ENCODE results near the gene SPNS3.

The SPNS3 gene

DNA sequence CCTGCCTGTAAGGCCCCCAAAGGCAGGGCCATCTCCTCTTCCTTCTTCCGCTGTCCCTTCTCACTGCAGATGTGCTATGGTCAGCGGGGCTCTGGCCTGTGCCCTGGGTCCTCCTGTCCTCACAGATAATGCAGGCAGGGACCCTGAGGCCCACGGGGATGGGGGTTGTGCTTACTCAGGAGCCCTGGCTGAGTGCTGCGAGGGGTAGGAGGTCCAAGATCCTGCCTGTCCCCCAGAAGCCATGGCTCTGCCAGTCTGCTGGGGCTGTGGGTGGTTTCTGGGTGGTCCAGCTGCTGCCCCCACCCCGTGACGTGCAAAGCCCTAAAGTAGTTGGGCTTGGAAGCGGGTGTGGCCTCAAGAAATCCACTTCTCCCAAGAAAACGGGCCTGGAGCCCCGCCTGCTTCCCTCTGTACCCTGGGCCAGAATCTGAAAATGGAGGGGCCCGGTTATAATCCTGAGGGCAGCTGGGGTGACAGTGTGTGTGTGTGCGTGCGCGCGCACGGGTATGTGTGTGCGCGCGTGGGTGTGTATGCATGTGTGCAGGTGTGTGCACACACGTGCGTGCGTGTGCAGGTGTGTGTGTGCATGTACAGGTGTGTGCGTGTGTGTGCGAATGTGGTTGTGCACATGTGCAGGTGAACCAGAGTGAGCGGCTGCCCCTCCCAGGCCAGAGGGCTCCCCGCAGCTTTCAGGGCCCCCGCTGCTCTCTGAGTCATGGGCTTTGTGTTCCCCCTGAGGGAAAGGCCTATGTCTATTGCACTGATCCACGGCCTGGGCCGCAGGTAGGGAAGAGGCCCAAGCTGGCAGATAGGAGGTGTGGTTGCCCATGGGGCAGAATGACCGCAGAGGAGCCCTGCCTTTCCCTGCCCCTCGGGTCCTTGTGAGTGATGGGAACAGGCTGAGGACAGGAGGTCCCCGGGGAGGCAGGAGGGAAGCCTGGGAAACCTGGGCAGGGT is 78.7 kb downstream of the SPNS3 start:
- no peak overlapping the region for H3K4me3 ChIP-seq
- peaks cover 54% of the 10 kb centered on the region for H4K20me1 ChIP-seq
- no peak for TF ChIP-seq Cebpa-rat (IDR thresholded peaks at IDR 0.05)
- no peak overlapping the region for H3K9ac ChIP-seq
- 0 out of 2 replicates have a peak overlapping the region, but pooled peaks have one; percentile 55 for H3K27ac ChIP-seq
- H3K27me3 ChIP-seq: no peaks in the 10 kb centered on the region
- peaks cover 69% of the 10 kb centered on the region for H3K4me1 ChIP-seq
- H3K36me3 ChIP-seq: no peaks in the 10 kb centered on the region
- no peak overlapping the region for H3K4me2 ChIP-seq
- H3K9me3 ChIP-seq: no peaks in the 10 kb centered on the region

DNA sequence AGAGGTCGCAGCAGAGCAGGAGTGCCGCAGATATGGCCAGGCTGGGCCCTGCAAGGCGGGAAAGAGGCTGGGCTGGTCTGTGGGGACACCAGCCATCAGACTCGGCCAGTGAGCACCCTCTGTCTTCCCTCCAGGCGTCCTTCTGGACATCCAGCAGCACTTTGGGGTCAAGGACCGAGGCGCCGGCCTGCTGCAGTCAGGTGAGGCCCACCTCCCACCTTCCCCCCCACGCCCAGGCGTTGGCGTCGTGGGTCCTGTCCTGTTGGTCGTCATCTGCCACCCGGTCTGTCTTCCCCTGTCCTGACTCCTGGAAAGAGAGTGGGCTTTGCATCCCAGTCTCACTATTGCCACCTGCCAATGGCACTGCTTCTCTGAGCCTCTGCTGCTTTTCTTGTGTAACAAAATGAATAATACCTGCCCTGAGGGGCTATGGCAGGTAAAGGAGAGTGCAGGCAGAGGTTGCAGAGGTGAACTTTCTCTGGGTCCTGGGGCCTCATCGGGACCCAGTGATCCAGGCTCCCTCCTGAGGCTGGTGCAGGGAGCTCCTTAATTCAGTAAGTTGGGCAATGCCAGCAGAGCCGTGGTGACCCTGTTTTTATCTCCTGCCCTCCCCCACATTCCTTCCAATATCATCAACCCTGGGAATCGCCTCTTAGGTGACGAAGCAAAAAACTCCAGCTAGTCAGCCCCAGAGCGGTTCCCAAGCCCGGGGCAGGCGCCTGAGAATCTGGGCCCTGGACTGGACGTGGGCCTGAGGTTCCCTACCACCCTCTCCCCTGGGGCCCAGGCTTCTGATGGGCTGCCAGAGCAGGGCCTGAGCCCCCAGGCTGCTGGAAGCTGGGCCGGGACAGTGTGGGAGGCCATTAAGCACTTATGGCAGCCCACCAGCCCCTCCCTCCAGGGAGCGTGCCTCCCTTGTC is 79.6 kb downstream of the SPNS3 start:
- Histone ChIP-seq H3K4me2 (no peak overlapping the region), H4K20me1 (peaks cover 44% of the 10 kb centered on the region), H3K36me3 (no peaks in the 10 kb centered on the region), H3K27ac (peak overlapping the region; percentile 55; the same call in 1 of the 2 replicates), H3K4me3 (no peak overlapping the region), H3K27me3 (no peaks in the 10 kb centered on the region), H3K9me3 (no peaks in the 10 kb centered on the region), H3K4me1 (peaks cover 68% of the 10 kb centered on the region), H3K9ac (no peak overlapping the region)
- TF ChIP-seq Cebpa-rat (IDR thresholded peaks at IDR 0.05): no peak

DNA sequence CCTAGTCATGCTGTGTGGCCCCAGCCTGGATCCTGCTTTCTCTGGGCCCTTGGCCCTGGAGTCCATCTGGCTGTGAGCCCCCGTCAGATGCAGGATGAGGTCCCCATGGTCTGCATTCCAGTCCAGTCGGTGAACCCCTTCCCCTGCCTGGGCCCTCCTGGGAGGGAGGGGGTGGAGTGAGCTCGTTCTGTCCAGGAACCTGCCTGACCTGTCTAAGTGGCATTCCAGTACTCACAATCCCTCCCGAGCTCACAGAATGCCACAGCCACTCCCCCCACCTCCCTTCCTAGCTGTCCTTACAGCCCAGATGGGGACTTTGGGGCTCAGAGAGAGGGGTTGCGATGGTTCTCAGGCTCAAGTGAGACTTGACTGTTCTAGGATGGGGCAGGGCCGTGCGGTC is 80.5 kb downstream of the SPNS3 start:
- peaks cover 68% of the 10 kb centered on the region for H3K4me1 ChIP-seq
- H3K36me3 ChIP-seq: no peaks in the 10 kb centered on the region
- H3K4me3 ChIP-seq: no peak overlapping the region
- peak overlapping the region; percentile 55 for H3K27ac ChIP-seq
- no peak for TF ChIP-seq Cebpa-rat (IDR thresholded peaks at IDR 0.05)
- H3K27me3 ChIP-seq: no peaks in the 10 kb centered on the region
- H4K20me1 ChIP-seq: peaks cover 36% of the 10 kb centered on the region
- no peaks in the 10 kb centered on the region for H3K9me3 ChIP-seq
- no peak overlapping the region for H3K9ac ChIP-seq
- H3K4me2 ChIP-seq: no peak overlapping the region

- Histone ChIP-seq H3K9me3 (no peaks in the 10 kb centered on the region), H3K27ac (peak overlapping the region; percentile 64), H3K27me3 (no peaks in the 10 kb centered on the region), H3K4me3 (no peak overlapping the region), H3K36me3 (no peaks in the 10 kb centered on the region), H4K20me1 (peaks cover 30% of the 10 kb centered on the region), H3K9ac (0 out of 2 replicates have a peak overlapping the region, but pooled peaks have one; percentile 35), H3K4me1 (peaks cover 68% of the 10 kb centered on the region), H3K4me2 (peak overlapping the region; percentile 77; the same call in 1 of the 2 replicates)
- no peak for TF ChIP-seq Cebpa-rat (IDR thresholded peaks at IDR 0.05)
Measured at GRCh38 chr17:4514779-4515178, 81.0 kb downstream of the SPNS3 start.

DNA sequence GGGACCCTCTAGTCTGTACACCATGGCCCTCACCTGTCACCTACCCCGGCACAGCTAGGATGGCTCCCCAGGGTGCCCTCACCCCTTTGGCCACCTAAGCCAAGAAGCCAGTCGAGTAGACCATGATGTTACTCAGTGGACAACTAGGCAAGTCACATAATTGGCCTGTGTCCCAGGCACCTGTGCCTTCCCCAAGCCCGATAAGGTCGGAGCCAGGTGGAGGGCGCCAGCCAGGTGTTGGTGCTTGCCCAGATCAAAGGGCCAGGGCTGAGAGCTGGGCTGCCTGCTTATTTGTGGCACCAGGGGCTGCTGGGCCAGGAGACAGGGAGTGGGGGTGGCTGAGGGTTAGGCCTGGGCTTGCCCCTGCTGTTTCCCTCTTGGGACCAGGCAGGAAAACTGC is 81.8 kb downstream of the SPNS3 start:
- peaks cover 23% of the 10 kb centered on the region for H4K20me1 ChIP-seq
- H3K9me3 ChIP-seq: no peaks in the 10 kb centered on the region
- no peak for TF ChIP-seq Cebpa-rat (IDR thresholded peaks at IDR 0.05)
- H3K4me1 ChIP-seq: peaks cover 68% of the 10 kb centered on the region
- peak overlapping the region; percentile 64 for H3K27ac ChIP-seq
- H3K9ac ChIP-seq: peak overlapping the region; percentile 35
- H3K4me3 ChIP-seq: no peak overlapping the region
- no peaks in the 10 kb centered on the region for H3K36me3 ChIP-seq
- peak overlapping the region; percentile 77 for H3K4me2 ChIP-seq
- H3K27me3 ChIP-seq: no peaks in the 10 kb centered on the region

DNA sequence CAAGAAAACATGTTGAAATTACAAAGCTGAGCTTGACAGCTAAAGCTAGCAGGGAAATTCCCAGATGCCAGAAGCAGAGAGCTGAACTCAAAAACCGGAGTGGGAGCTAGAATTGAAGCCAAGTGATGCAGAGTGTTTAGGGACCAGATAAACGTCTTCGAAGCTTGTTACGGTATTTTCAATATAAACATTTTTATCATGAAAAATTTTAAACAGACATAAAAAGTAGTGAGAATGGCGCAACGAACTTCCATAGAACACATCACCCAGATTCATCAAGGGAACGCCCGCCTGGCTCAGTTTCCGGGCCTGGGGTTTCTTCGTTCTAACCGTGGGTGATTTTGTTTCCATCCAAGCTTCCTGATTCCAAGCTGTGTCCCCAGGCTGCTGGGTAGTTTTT is 83.0 kb downstream of the SPNS3 start:
- Histone ChIP-seq H4K20me1 (peaks cover 14% of the 10 kb centered on the region; the same call in 1 of the 2 replicates), H3K27ac (no peak overlapping the region), H3K36me3 (no peaks in the 10 kb centered on the region), H3K9me3 (no peaks in the 10 kb centered on the region), H3K4me1 (peaks cover 68% of the 10 kb centered on the region), H3K9ac (no peak overlapping the region), H3K27me3 (no peaks in the 10 kb centered on the region), H3K4me2 (no peak overlapping the region), H3K4me3 (no peak overlapping the region)
- no peak for TF ChIP-seq Cebpa-rat (IDR thresholded peaks at IDR 0.05)

- H3K27me3 ChIP-seq: no peaks in the 10 kb centered on the region
- peak overlapping the region; percentile 81 for H3K9ac ChIP-seq
- peak overlapping the region; percentile 95 for H3K27ac ChIP-seq
- H3K9me3 ChIP-seq: no peaks in the 10 kb centered on the region
- no peaks in the 10 kb centered on the region for H3K36me3 ChIP-seq
- H3K4me1 ChIP-seq: peaks cover 89% of the 10 kb centered on the region
- TF ChIP-seq Cebpa-rat (IDR thresholded peaks at IDR 0.05): no peak
- H3K4me2 ChIP-seq: peak overlapping the region; percentile 90
- H4K20me1 ChIP-seq: no peaks in the 10 kb centered on the region
- H3K4me3 ChIP-seq: peak overlapping the region; percentile 44
Measured at GRCh38 chr17:4518901-4519300, 85.2 kb downstream of the SPNS3 start.

GRCh38 chr17:4519361-4519788 is 85.6 kb downstream of the SPNS3 start:
- peak overlapping the region; percentile 44 for H3K4me3 ChIP-seq
- H3K27me3 ChIP-seq: no peaks in the 10 kb centered on the region
- H3K9ac ChIP-seq: peak overlapping the region; percentile 81
- no peaks in the 10 kb centered on the region for H3K36me3 ChIP-seq
- no peaks in the 10 kb centered on the region for H4K20me1 ChIP-seq
- peak overlapping the region; percentile 95 for H3K27ac ChIP-seq
- peaks cover 91% of the 10 kb centered on the region for H3K4me1 ChIP-seq
- no peaks in the 10 kb centered on the region for H3K9me3 ChIP-seq
- peak overlapping the region; percentile 90 for H3K4me2 ChIP-seq
- no peak for TF ChIP-seq Cebpa-rat (IDR thresholded peaks at IDR 0.05)

- Histone ChIP-seq H3K4me2 (peak overlapping the region; percentile 90), H3K36me3 (no peaks in the 10 kb centered on the region), H3K9me3 (no peaks in the 10 kb centered on the region), H3K9ac (peak overlapping the region; percentile 81), H3K27me3 (no peaks in the 10 kb centered on the region), H3K27ac (peak overlapping the region; percentile 95), H3K4me3 (no peak overlapping the region), H4K20me1 (no peaks in the 10 kb centered on the region), H3K4me1 (peaks cover 91% of the 10 kb centered on the region)
- TF ChIP-seq Cebpa-rat (IDR thresholded peaks at IDR 0.05): no peak
Measured at GRCh38 chr17:4520060-4520893, 86.5 kb downstream of the SPNS3 start.
